HEK293 (cell line): ENCODE measurements around the gene CSTPP1.

ENCODE experiments used
- CTCF ChIA-PET: fragments of 350-600 bp; formaldehyde crosslinking; extraction: SDS; loops from one replicate; lab custom pipeline; 2021; ENCODE audit warnings: antibody characterized with exemption; lab: Yijun Ruan, JAX
- POLR2A ChIA-PET: fragments of 300-600 bp; formaldehyde crosslinking; extraction: SDS; loops from one replicate; lab custom pipeline; 2020; ENCODE audit warnings: antibody characterized with exemption, inconsistent platforms; lab: Yijun Ruan, JAX
- H3K27ac ChIP-seq: fragments of 200-500 bp; sonication (Bioruptor generic); 2 replicates; pipeline ENCODE4 v1.5.1; 2014; ENCODE audit warnings: low read depth, low read length, control low read depth, inconsistent platforms; ENCODE audit errors: extremely low read depth
- H3K36me3 ChIP-seq, 2 experiments: fragments of 200-500 bp in 1 of 2; sonication (Bioruptor generic) in 1 of 2; 1 replicate in 1 of 2; 2 replicates in 1 of 2; pipeline ENCODE4 v1.5.1; 2014 to 2017; ENCODE audit warnings: inconsistent platforms in 2 of 2, low read length in 2 of 2; ENCODE audit not compliant: control insufficient read depth in 2 of 2, insufficient read depth in 1 of 2
- H3K4me1 ChIP-seq: fragments of 200-500 bp; sonication (Bioruptor generic); 2 replicates; pipeline ENCODE4 v1.5.1; 2014; ENCODE audit warnings: mild to moderate bottlenecking, low read length, inconsistent platforms; ENCODE audit not compliant: control insufficient read depth, insufficient read depth
- H3K4me3 ChIP-seq: 2 replicates; pipeline ENCODE4 v1.5.1; 2011; ENCODE audit warnings: low read depth, mild to moderate bottlenecking, control low read depth, low read length, moderate library complexity
- H3K9me3 ChIP-seq: fragments of 200-500 bp; sonication (Bioruptor generic); 2 replicates; pipeline ENCODE4 v1.5.1; 2014; ENCODE audit warnings: low read depth, low read length, inconsistent platforms; ENCODE audit not compliant: control insufficient read depth, insufficient read depth
- OSR2 ChIP-seq: fragments of 450-650 bp; formaldehyde crosslinking; IDR thresholded peaks from 2 replicates; pipeline ENCODE4 v1.5.1; 2016; ENCODE audit warnings: missing biosample characterization, missing genetic modification characterization
- PBX3 ChIP-seq: sonication (generic); formaldehyde crosslinking; IDR thresholded peaks from 2 replicates; pipeline ENCODE4 v1.8.1; 2022; ENCODE audit warnings: mild to moderate bottlenecking, moderate library complexity, missing genetic modification reagents
- PRDM6 ChIP-seq: fragments of 450-650 bp; formaldehyde crosslinking; IDR thresholded peaks from 2 replicates; pipeline ENCODE4 v1.5.1; 2017; ENCODE audit warnings: missing biosample characterization, missing genetic modification characterization
- ZBTB49 ChIP-seq: fragments of 450-650 bp; formaldehyde crosslinking; IDR thresholded peaks from 2 replicates; pipeline ENCODE4 v1.5.1; 2016; ENCODE audit warnings: missing biosample characterization, missing genetic modification characterization, low read depth
- ZNF175 ChIP-seq: fragments of 450-650 bp; formaldehyde crosslinking; IDR thresholded peaks from 2 replicates; pipeline ENCODE4 v1.5.1; 2016; ENCODE audit warnings: missing biosample characterization, missing genetic modification characterization
- ZNF223 ChIP-seq: fragments of 450-650 bp; formaldehyde crosslinking; IDR thresholded peaks from 2 replicates; pipeline ENCODE4 v1.5.1; 2016; ENCODE audit warnings: missing biosample characterization, missing genetic modification characterization
- ZNF274 ChIP-seq, 2 experiments: fragments of 200-500 bp in 1 of 2; fragments of 450-650 bp in 1 of 2; sonication (Bioruptor generic) in 1 of 2; formaldehyde crosslinking in 1 of 2; IDR thresholded peaks; 2 replicates each; pipeline versions ENCODE4 v1.5.1 to v1.6.1; 2014 to 2016; ENCODE audit warnings: borderline replicate concordance in 1 of 2, inconsistent platforms in 1 of 2, low read length in 1 of 2, missing biosample characterization in 1 of 2, missing genetic modification characterization in 1 of 2
- ZNF280C ChIP-seq: fragments of 450-650 bp; formaldehyde crosslinking; IDR thresholded peaks from 2 replicates; pipeline ENCODE4 v1.5.1; 2016; ENCODE audit warnings: missing biosample characterization, missing genetic modification characterization
- ZNF449 ChIP-seq: fragments of 450-650 bp; formaldehyde crosslinking; IDR thresholded peaks from 2 replicates; pipeline ENCODE4 v1.5.1; 2017; ENCODE audit warnings: missing biosample characterization, mild to moderate bottlenecking, missing genetic modification characterization, moderate library complexity
- ZNF621 ChIP-seq: fragments of 450-650 bp; formaldehyde crosslinking; IDR thresholded peaks from 2 replicates; pipeline ENCODE4 v1.5.1; 2017; ENCODE audit warnings: missing biosample characterization, missing genetic modification characterization
- ZNF707 ChIP-seq: fragments of 450-650 bp; formaldehyde crosslinking; IDR thresholded peaks from 2 replicates; pipeline ENCODE4 v1.5.1; 2016; ENCODE audit warnings: missing biosample characterization, missing genetic modification characterization
- ZNF837 ChIP-seq: fragments of 450-650 bp; formaldehyde crosslinking; IDR thresholded peaks from 2 replicates; pipeline ENCODE4 v1.5.1; 2016; ENCODE audit warnings: missing biosample characterization, missing genetic modification characterization
- TF ChIP-seq, protein P1 (sequence below): fragments of 450-650 bp; formaldehyde crosslinking; IDR thresholded peaks from 2 replicates; pipeline ENCODE4 v1.5.1; 2016; ENCODE audit warnings: missing biosample characterization, missing genetic modification characterization, borderline replicate concordance

CSTPP1 gene

DNA sequence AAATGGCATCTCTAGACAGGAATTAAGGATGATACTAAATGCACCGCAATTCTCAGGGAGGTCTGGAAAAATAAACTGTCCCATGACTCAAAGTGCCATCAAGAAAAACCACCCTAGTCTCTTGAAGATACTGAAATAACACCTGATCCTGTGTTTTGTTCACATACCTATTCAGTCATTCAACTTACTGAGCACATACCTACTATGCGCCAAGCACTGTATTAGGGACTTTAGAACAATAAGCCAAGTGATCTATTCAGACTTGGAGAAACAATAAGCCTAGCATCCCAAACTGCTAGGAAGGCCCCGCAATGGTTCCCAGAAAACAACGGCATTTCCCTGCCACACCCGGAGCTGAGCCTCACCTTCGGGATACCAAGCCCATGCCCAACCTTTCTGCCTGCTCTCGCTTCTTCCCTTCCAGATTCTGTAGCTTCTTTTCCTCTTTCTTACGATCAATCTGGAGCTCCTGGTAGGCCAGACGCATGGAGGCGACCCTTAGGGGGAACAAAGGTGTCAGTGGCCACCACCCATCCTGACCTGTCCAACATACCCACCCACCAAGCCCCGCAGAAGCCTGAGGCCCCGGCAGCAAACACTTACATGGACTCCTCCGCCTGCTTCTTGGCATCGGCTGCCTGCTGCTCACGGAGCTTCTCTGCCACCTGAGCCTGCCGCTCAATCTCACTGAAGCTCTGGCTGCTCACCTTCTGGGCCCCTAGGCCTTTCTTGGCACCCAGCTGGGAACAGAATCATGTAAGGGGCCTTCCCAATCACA, 234.7 kb downstream of the CSTPP1 start (continued):
- no peak for TF ChIP-seq PRDM6 (tag by site-specific recombination)
- no peak for TF ChIP-seq ZNF280C
- no peak for TF ChIP-seq ZNF223 (tag by site-specific recombination)
- TF ChIP-seq ZNF274 (IDR thresholded peaks at IDR 0.05; ENCODE audit: low read length), result no peak
- no peak for TF ChIP-seq ZNF274 (tag by site-specific recombination; IDR thresholded peaks at IDR 0.05; ENCODE audit: borderline replicate concordance)

DNA sequence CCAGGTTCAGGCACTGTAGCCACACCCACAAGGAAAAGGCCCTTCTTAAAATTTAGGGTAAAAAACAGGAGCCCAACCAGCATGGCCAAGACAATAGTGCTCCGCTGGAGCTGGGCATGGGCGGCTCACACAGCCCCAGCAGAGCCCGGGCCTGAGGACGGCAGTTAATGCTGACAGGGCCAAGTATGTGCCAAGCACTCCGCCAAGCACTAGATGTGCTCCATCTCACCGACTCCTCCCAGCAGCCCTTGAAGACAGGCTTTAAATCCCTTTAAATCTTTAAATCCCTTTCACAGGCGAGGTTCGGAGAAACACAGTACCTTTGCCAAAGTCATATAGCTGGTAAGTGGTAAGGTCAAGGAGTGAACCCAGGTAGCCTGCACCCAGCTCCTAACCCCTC, 235.3 kb downstream of the CSTPP1 start:
- TF ChIP-seq PBX3 (CRISPR knock-in tag) (no peak), ZNF621 (tag by site-specific recombination) (no peak), ZNF175 (tag by site-specific recombination) (no peak), ZNF449 (peak; percentile 79)
- H3K27ac ChIP-seq, result no peak overlapping the region
- ChIA-PET POLR2A (interaction anchor here (1.0 to 1.5 kb wide), 4 partner anchors 8 to 77 kb away, joined by 3 to 11 read pairs (median 3); partner anchors contain the start of gene ACP2), CTCF (interaction anchor here (0.7 to 1.8 kb wide), 4 partner anchors 10 to 288 kb away, joined by 3 to 10 read pairs (median 5); no protein-coding TSS in a partner anchor)
- H3K4me1 ChIP-seq, result no peaks in the 10 kb centered on the region
- no peak overlapping the region for H3K4me3 ChIP-seq
- no peaks in the 10 kb centered on the region for H3K9me3 ChIP-seq
- peaks cover 16 to 85% of the 10 kb centered on the region in 2 experiments; a peak in 2 of 3 replicates for H3K36me3 ChIP-seq

DNA sequence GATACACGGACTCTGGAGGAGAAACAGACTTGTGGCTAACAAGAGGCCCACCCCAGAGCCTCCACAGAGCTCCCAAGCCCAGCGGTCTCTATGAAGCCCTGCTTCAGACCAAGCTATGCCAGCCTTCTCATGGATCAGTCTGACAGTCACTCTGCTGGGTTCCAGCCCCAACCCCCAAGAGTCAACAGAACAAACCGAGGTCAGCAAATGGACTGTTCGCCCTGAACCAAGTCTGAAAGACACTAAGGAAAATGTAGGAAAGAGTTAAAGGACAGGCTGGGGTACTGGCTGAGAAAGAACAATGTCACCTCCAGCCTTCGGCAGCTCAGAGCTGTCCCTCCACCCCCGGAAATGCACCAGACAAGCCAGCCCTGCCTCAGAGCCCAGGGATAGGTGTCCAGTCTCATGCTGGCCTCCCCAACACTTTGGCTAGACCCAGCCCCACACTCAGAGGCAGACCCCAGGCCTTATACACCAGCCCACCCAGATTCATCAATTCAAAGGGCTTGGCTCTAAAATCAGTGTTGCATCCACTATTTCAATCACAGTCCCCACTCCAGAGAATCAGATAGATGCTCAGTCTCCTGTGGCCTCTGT, 236.3 kb downstream of the CSTPP1 start:
- POLR2A ChIA-PET, result interaction anchor here (1.4 to 1.5 kb wide), 2 partner anchors 9 to 12 kb away, joined by 3 to 11 read pairs; no protein-coding TSS in a partner anchor
- H3K9me3 ChIP-seq, result no peaks in the 10 kb centered on the region
- H3K36me3 ChIP-seq, result peaks cover 16 to 76% of the 10 kb centered on the region in 2 experiments; a peak in 2 of 3 replicates
- H3K27ac ChIP-seq, result no peak overlapping the region
- H3K4me1 ChIP-seq, result no peaks in the 10 kb centered on the region
- CTCF ChIA-PET, result interaction anchor here (0.7 to 1.8 kb wide), 3 partner anchors 10 to 224 kb away, joined by 4 to 10 read pairs (median 6); no protein-coding TSS in a partner anchor
- H3K4me3 ChIP-seq, result no peak overlapping the region
- TF ChIP-seq OSR2 (tag by site-specific recombination), result no peak
- TF ChIP-seq, protein P1, sequence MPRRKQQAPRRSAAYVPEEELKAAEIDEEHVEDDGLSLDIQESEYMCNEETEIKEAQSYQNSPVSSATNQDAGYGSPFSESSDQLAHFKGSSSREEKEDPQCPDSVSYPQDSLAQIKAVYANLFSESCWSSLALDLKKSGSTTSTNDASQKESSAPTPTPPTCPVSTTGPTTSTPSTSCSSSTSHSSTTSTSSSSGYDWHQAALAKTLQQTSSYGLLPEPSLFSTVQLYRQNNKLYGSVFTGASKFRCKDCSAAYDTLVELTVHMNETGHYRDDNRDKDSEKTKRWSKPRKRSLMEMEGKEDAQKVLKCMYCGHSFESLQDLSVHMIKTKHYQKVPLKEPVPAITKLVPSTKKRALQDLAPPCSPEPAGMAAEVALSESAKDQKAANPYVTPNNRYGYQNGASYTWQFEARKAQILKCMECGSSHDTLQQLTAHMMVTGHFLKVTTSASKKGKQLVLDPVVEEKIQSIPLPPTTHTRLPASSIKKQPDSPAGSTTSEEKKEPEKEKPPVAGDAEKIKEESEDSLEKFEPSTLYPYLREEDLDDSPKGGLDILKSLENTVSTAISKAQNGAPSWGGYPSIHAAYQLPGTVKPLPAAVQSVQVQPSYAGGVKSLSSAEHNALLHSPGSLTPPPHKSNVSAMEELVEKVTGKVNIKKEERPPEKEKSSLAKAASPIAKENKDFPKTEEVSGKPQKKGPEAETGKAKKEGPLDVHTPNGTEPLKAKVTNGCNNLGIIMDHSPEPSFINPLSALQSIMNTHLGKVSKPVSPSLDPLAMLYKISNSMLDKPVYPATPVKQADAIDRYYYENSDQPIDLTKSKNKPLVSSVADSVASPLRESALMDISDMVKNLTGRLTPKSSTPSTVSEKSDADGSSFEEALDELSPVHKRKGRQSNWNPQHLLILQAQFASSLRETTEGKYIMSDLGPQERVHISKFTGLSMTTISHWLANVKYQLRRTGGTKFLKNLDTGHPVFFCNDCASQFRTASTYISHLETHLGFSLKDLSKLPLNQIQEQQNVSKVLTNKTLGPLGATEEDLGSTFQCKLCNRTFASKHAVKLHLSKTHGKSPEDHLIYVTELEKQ (tag by site-specific recombination), result no peak
- TF ChIP-seq ZBTB49 (tag by site-specific recombination), result no peak
- no peak for TF ChIP-seq ZNF707 (tag by site-specific recombination)
- TF ChIP-seq ZNF837 (tag by site-specific recombination), result no peak
